SIG-M5 treated with dmso at 0.1 percent for 504 hours (cell line): ENCODE measurements around the gene NOS2.
"Not testable (repeated sequence)": the region's sequence is repeated elsewhere in the genome, so short reads cannot be mapped to it uniquely, and the experiment has no call there.

Experiments
- DNase-seq: peaks from one replicate; lab custom pipeline; 2025; ENCODE audit not compliant: unreplicated experiment; lab: John Stamatoyannopoulos, UW

NOS2 gene

GRCh38 chr17:27756467-27757371 is 43.6 kb downstream of the NOS2 start:
- DNase-seq, result peak; percentile 37

GRCh38 chr17:27755706-27756466 is 44.4 kb downstream of the NOS2 start:
- no peak for DNase-seq

- no peak for DNase-seq
Observed at GRCh38 chr17:27754549-27754948, 45.8 kb downstream of the NOS2 start.

GRCh38 chr17:27753726-27754125 is 46.6 kb downstream of the NOS2 start:
- not testable (repeated sequence) for DNase-seq

- DNase-seq, result not testable (repeated sequence)
Observed at GRCh38 chr17:27752831-27753619, 47.3 kb downstream of the NOS2 start.

- DNase-seq, result no peak
Observed at GRCh38 chr17:27751622-27752490, 48.5 kb downstream of the NOS2 start.

- no peak for DNase-seq
Observed at GRCh38 chr17:27751166-27751565, 49.2 kb downstream of the NOS2 start.

- not testable (repeated sequence) for DNase-seq
Observed at GRCh38 chr17:27749562-27750150, 50.7 kb downstream of the NOS2 start.

GRCh38 chr17:27748360-27748825 is 51.9 kb downstream of the NOS2 start:
- DNase-seq, result no peak

- no peak for DNase-seq
Observed at GRCh38 chr17:27747462-27748359, 52.6 kb downstream of the NOS2 start.

- no peak for DNase-seq
Observed at GRCh38 chr17:27746881-27747280, 53.4 kb downstream of the NOS2 start.

GRCh38 chr17:27746320-27746719 is 54.0 kb downstream of the NOS2 start:
- DNase-seq, result peak; percentile 65

- not testable (repeated sequence) for DNase-seq
Observed at GRCh38 chr17:27745207-27745830, 55.0 kb downstream of the NOS2 start.

GRCh38 chr17:27743281-27743885 is 56.9 kb downstream of the NOS2 start:
- peak; percentile 79 for DNase-seq

- DNase-seq, result no peak
Observed at GRCh38 chr17:27741971-27742575, 58.3 kb downstream of the NOS2 start.

- no peak for DNase-seq
Observed at GRCh38 chr17:27741361-27741861, 58.9 kb downstream of the NOS2 start.

GRCh38 chr17:27740541-27740940 is 59.8 kb downstream of the NOS2 start:
- not testable (repeated sequence) for DNase-seq
